Measurements from ENCODE around the gene TMEM131. TPM values are rescaled to one million over a fixed set of nuclear protein-coding genes. Genes with fewer than 3 reads are reported as not detected.

TMEM131 gene
- total RNA-seq, 1 donor = 30.0 TPM

DNA sequence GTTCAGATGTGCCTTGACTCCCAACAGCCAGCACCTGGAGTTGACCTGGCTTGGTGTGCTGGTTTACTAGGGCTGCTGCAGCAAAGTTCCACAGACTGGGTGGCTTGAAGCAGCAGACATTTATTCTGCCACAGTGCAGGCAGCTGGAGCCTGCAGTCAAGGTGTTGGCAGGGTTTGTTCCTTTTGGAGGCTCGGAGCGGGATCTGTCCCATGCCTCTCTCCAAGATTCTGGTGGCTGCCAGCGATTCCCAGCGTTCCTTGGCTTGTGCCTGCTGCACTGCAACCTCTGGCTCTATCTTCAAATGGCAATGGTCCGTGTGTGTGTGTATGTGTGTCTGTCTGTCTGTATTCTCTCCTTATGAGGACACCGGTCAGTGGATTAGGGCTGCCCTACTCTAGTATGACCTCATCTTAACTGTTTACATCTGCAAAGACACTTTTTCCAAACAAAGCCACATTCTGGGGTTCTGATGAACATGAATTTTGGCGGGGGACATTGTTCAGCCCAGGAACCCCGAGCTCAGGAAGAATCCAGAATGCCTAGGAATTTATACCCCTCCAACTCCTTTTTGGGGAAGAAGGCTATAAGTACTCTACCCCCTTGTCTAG is 44.7 kb upstream of the TMEM131 start:
- Histone ChIP-seq H3K4me2 (ENCODE audit: insufficient read depth, low read length) (no peak overlapping the region), H3K27me3 (ENCODE audit: insufficient read depth, low read length) (no peaks in the 10 kb centered on the region), H3K4me1 (ENCODE audit: insufficient read depth, low read length) (no peaks in the 10 kb centered on the region), H3K4me3 (ENCODE audit: insufficient read depth, low read length) (no peak overlapping the region), H2AFZ (ENCODE audit: low read length) (no peak overlapping the region), H3K27ac (ENCODE audit: low read depth, low read length) (no peak overlapping the region), H3K79me2 (ENCODE audit: insufficient read depth, low read length) (no peaks in the 10 kb centered on the region), H3K36me3 (ENCODE audit: insufficient read depth, low read length) (no peaks in the 10 kb centered on the region), H3K9me3 (ENCODE audit: low read depth, low read length) (no peaks in the 10 kb centered on the region), H4K20me1 (ENCODE audit: insufficient read depth, low read length) (no peaks in the 10 kb centered on the region)
- DNase-seq (ENCODE audit: insufficient read length, low spot score, missing footprints) = no peak
- TF ChIP-seq, protein P1, sequence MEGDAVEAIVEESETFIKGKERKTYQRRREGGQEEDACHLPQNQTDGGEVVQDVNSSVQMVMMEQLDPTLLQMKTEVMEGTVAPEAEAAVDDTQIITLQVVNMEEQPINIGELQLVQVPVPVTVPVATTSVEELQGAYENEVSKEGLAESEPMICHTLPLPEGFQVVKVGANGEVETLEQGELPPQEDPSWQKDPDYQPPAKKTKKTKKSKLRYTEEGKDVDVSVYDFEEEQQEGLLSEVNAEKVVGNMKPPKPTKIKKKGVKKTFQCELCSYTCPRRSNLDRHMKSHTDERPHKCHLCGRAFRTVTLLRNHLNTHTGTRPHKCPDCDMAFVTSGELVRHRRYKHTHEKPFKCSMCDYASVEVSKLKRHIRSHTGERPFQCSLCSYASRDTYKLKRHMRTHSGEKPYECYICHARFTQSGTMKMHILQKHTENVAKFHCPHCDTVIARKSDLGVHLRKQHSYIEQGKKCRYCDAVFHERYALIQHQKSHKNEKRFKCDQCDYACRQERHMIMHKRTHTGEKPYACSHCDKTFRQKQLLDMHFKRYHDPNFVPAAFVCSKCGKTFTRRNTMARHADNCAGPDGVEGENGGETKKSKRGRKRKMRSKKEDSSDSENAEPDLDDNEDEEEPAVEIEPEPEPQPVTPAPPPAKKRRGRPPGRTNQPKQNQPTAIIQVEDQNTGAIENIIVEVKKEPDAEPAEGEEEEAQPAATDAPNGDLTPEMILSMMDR (IDR thresholded peaks at IDR 0.05; ENCODE audit: extremely low read depth, low read depth, low read length) = no peak

DNA sequence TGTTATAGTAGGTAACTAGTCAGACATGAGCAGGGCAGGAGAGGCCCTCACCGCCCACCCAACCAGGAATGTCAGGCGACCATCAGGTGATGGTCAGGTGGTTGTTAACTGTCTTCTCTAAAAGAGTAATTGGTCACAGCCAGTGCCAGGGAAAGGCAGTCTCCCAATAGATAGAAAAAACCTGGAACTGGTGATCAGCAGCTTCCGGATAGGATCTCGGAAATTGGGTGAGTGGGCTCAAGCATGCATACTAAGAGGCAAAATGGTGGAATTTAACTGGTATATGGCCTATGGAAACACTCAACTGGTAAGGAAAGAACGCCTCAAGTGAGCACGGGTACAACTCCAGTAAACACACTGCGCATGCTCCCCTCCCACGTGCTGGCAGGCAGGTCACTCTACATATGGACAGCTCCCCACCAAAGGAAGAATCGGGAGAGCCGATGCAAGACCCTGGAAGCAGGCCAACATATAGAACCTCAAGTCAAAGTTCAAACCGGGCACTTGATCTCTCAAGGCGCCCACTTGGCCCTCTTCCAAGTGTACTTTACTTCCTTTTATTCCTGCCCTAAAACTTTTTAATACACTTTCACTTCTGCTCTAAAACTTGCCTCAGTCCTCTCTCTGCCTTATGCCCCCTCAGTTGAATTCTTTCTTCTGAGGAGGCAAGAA is 43.5 kb upstream of the TMEM131 start:
- Histone ChIP-seq H2AFZ (ENCODE audit: low read length) (no peak overlapping the region), H3K4me2 (ENCODE audit: insufficient read depth, low read length) (no peak overlapping the region), H3K27ac (ENCODE audit: low read depth, low read length) (no peak overlapping the region), H3K27me3 (ENCODE audit: insufficient read depth, low read length) (no peaks in the 10 kb centered on the region), H3K4me3 (ENCODE audit: insufficient read depth, low read length) (no peak overlapping the region), H3K79me2 (ENCODE audit: insufficient read depth, low read length) (no peaks in the 10 kb centered on the region), H4K20me1 (ENCODE audit: insufficient read depth, low read length) (no peaks in the 10 kb centered on the region), H3K36me3 (ENCODE audit: insufficient read depth, low read length) (no peaks in the 10 kb centered on the region), H3K9me3 (ENCODE audit: low read depth, low read length) (no peaks in the 10 kb centered on the region), H3K4me1 (ENCODE audit: insufficient read depth, low read length) (no peaks in the 10 kb centered on the region)
- no peak for DNase-seq (ENCODE audit: insufficient read length, low spot score, missing footprints)
- TF ChIP-seq, protein P1 (IDR thresholded peaks at IDR 0.05; ENCODE audit: extremely low read depth, low read depth, low read length) = no peak

DNA sequence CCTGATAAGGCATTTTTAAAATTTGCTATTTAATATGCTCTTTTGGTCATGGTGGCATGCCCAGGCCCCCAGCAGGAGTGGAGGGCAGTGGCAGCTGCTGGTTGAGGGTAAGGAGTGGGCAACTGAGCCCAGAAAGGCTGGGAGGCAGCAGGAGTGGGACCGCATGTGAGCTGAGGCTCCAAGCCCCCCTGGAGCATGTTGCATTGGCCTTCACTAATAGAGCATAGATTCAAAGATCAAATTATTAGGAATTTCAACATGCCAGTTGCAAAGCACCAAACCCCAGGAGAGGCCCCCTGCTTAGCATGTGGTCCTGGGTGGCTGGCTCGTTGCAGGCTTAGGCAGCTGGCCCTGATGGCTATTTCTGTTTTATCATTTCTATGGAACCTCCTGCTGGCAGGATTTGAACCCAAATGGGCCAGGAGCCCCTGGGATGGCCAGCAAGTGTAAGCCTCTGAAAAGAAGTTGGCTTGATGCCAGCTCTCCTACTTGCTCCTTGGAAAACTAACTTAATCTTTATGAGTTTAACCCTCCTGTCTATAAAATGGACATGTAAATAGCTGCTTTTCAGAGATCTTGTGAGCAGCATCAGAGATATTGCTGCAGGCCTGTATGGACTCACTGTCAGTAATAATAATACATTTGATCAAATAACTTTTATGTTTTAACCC is 42.1 kb upstream of the TMEM131 start:
- no peaks in the 10 kb centered on the region for H3K79me2 ChIP-seq (ENCODE audit: insufficient read depth, low read length)
- H4K20me1 ChIP-seq (ENCODE audit: insufficient read depth, low read length) = no peaks in the 10 kb centered on the region
- H3K4me1 ChIP-seq (ENCODE audit: insufficient read depth, low read length) = no peaks in the 10 kb centered on the region
- H3K36me3 ChIP-seq (ENCODE audit: insufficient read depth, low read length) = no peaks in the 10 kb centered on the region
- no peaks in the 10 kb centered on the region for H3K27me3 ChIP-seq (ENCODE audit: insufficient read depth, low read length)
- no peak overlapping the region for H3K4me3 ChIP-seq (ENCODE audit: insufficient read depth, low read length)
- TF ChIP-seq, protein P1 (IDR thresholded peaks at IDR 0.05; ENCODE audit: extremely low read depth, low read depth, low read length) = no peak
- no peaks in the 10 kb centered on the region for H3K9me3 ChIP-seq (ENCODE audit: low read depth, low read length)
- no peak for DNase-seq (ENCODE audit: insufficient read length, low spot score, missing footprints)
- H2AFZ ChIP-seq (ENCODE audit: low read length) = no peak overlapping the region
- no peak overlapping the region for H3K4me2 ChIP-seq (ENCODE audit: insufficient read depth, low read length)
- no peak overlapping the region for H3K27ac ChIP-seq (ENCODE audit: low read depth, low read length)

DNA sequence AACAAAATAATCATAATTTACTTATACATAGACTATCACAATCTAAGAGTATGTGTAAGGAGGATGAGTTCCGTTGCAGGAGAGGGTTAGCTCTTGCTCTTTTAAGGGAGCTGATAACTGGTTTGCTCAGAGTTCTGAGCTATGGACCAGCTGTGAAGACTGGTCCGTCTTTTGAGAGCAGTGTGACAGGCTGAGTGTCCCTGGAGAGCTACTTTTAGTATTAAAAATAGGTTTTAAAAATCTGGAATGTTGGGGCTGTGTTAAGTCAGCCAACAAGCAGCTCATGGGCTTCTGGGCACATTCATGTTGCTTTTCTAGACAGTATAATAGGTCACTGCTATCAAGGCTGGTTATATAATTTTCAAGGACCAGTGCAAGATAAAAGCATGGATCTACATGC is 41.5 kb upstream of the TMEM131 start:
- Histone ChIP-seq H4K20me1 (ENCODE audit: insufficient read depth, low read length) (no peaks in the 10 kb centered on the region), H3K27me3 (ENCODE audit: insufficient read depth, low read length) (no peaks in the 10 kb centered on the region), H3K9me3 (ENCODE audit: low read depth, low read length) (no peaks in the 10 kb centered on the region), H3K36me3 (ENCODE audit: insufficient read depth, low read length) (no peaks in the 10 kb centered on the region), H3K27ac (ENCODE audit: low read depth, low read length) (no peak overlapping the region), H3K4me1 (ENCODE audit: insufficient read depth, low read length) (no peaks in the 10 kb centered on the region), H3K4me2 (ENCODE audit: insufficient read depth, low read length) (no peak overlapping the region), H2AFZ (ENCODE audit: low read length) (no peak overlapping the region), H3K4me3 (ENCODE audit: insufficient read depth, low read length) (no peak overlapping the region), H3K79me2 (ENCODE audit: insufficient read depth, low read length) (no peaks in the 10 kb centered on the region)
- DNase-seq (ENCODE audit: insufficient read length, low spot score, missing footprints) = no peak
- TF ChIP-seq, protein P1 (IDR thresholded peaks at IDR 0.05; ENCODE audit: extremely low read depth, low read depth, low read length) = no peak

Data from osteoblast (primary cell).